ENCODE measurements around the gene TNFRSF19. TPM values are rescaled to one million over a fixed set of nuclear protein-coding genes. Genes with fewer than 3 reads are reported as not detected.

Gene TNFRSF19
- total and polyA plus RNA-seq, 2 donors from 2014 or later: 10.1 to 14.7 TPM

DNA sequence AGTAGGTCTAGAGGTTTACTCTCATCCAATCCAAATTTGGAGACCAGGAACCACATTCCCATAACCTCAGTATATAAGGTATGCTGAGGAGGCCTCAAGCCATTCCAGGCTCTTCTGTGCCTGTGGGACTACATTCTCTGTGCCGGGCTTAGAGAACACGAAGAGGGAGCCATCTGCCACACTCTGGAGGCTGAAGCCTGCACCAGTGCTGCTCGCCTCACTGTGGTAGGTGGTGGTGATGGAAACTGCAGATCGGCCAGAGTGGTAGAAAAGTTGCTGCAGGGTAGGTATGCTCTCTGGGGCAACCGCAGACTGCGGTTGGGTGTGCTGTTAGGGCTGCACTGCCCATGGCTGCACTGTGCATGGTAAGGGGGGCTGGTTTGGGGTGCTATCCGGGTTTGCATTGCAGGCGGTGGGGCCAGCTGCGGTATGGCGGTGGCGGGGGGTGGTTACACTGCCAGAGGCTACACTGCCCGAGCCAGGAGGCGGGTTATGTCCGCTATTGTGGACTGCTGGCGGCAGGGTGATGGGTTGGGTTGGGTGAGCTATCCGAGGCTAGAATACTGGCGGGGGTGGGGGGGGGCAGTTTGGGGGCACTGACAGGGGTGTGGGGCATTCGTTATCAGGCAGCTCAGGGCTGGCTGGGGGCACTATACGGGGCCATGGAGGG is 145.0 kb downstream of the TNFRSF19 start:
- FAIRE-seq: no peak
- Histone ChIP-seq H3K9ac (ENCODE audit: low read length in 3 of 3) (no peak overlapping the region), H3K27ac (ENCODE audit: low read depth in 2 of 2, low read length in 2 of 2) (no peak overlapping the region), H3K4me1 (ENCODE audit: control insufficient read depth in 2 of 3, insufficient read depth in 2 of 3, low read depth in 1 of 3, low read length in 3 of 3) (no peaks in the 10 kb centered on the region), H3K4me3 (ENCODE audit: low read length in 3 of 3) (no peak overlapping the region), H3K36me3 (ENCODE audit: control insufficient read depth in 2 of 3, insufficient read depth in 3 of 3, low read length in 3 of 3) (no peaks in the 10 kb centered on the region), H3K9me3 (ENCODE audit: control insufficient read depth in 2 of 3, insufficient read depth in 1 of 3, low read length in 3 of 3) (peaks cover 0 to 2% (median 0%) of the 10 kb centered on the region in 3 donors), H3K27me3 (ENCODE audit: control insufficient read depth, insufficient read depth, low read length) (no peaks in the 10 kb centered on the region)
- intact Hi-C loops (cut with DNase I): no loop called here
- no peak for TF ChIP-seq CTCF (IDR thresholded peaks at IDR 0.05; ENCODE audit: borderline replicate concordance, extremely low read depth, insufficient read depth)
- DNase-seq: no peak

- H3K9ac ChIP-seq (ENCODE audit: low read length in 3 of 3): no peak overlapping the region
- peaks cover 0 to 2% (median 0%) of the 10 kb centered on the region in 3 donors for H3K9me3 ChIP-seq (ENCODE audit: control insufficient read depth in 2 of 3, insufficient read depth in 1 of 3, low read length in 3 of 3)
- TF ChIP-seq CTCF (IDR thresholded peaks at IDR 0.05; ENCODE audit: borderline replicate concordance, extremely low read depth, insufficient read depth): peak; percentile 48
- no peak overlapping the region for H3K27ac ChIP-seq (ENCODE audit: low read depth in 2 of 2, low read length in 2 of 2)
- H3K27me3 ChIP-seq (ENCODE audit: control insufficient read depth, insufficient read depth, low read length): no peaks in the 10 kb centered on the region
- no peaks in the 10 kb centered on the region for H3K36me3 ChIP-seq (ENCODE audit: control insufficient read depth in 2 of 3, insufficient read depth in 3 of 3, low read length in 3 of 3)
- H3K4me3 ChIP-seq (ENCODE audit: low read length in 3 of 3): no peak overlapping the region
- H3K4me1 ChIP-seq (ENCODE audit: control insufficient read depth in 2 of 3, insufficient read depth in 2 of 3, low read depth in 1 of 3, low read length in 3 of 3): no peaks in the 10 kb centered on the region
- intact Hi-C loops (cut with DNase I): no loop called here
- DNase-seq (no peak), FAIRE-seq (no peak)
Observed at GRCh38 chr13:23715762-23716235, 145.6 kb downstream of the TNFRSF19 start.

DNA sequence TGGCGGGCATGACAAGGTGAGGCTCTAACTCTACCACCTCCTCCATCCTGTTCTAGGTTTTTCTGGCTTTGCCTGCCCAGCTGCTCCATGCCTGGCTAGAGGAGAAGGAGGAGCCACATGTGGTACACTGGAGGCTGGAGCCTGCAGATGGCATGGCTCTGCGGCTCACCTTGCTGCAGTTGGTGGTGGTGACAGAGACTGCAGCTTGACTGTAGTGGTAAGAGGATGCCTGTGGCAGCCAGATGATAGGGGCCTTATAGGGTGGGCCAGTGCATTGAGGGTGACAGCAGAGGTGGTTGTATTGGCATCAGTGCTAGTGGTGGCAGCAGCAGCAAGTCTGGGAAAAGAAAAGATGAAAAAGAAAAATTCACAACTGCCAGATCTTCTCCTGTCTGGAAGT is 146.2 kb downstream of the TNFRSF19 start:
- FAIRE-seq (no peak), DNase-seq (no peak)
- Histone ChIP-seq H3K36me3 (ENCODE audit: control insufficient read depth in 2 of 3, insufficient read depth in 3 of 3, low read length in 3 of 3) (no peaks in the 10 kb centered on the region), H3K9me3 (ENCODE audit: control insufficient read depth in 2 of 3, insufficient read depth in 1 of 3, low read length in 3 of 3) (peaks cover 0 to 2% (median 0%) of the 10 kb centered on the region in 3 donors), H3K27me3 (ENCODE audit: control insufficient read depth, insufficient read depth, low read length) (no peaks in the 10 kb centered on the region), H3K4me1 (ENCODE audit: control insufficient read depth in 2 of 3, insufficient read depth in 2 of 3, low read depth in 1 of 3, low read length in 3 of 3) (no peaks in the 10 kb centered on the region), H3K4me3 (ENCODE audit: low read length in 3 of 3) (no peak overlapping the region), H3K27ac (ENCODE audit: low read depth in 2 of 2, low read length in 2 of 2) (no peak overlapping the region), H3K9ac (ENCODE audit: low read length in 3 of 3) (no peak overlapping the region)
- intact Hi-C loops (cut with DNase I): no loop called here
- no peak for TF ChIP-seq CTCF (IDR thresholded peaks at IDR 0.05; ENCODE audit: borderline replicate concordance, extremely low read depth, insufficient read depth)

Data from kidney (tissue), 14 donors.